Right lung (tissue), 5 donors: ENCODE results near the gene CCDC85C. TPM values are rescaled to one million over a fixed set of nuclear protein-coding genes. Genes with fewer than 3 reads are reported as not detected.

Experiments
- DNase-seq, 2 donors: peaks; one replicate each; pipeline ENCODE4 v3.0.0-alpha.2; 2013
- polyA plus RNA-seq, 5 donors: library from polyadenylated mRNA; unstranded; fragments of 120-200 nt; gene quantifications; one replicate each; pipeline versions ENCODE4 v1.2.1 to v1.2.3, GENCODE V29; 2013; ENCODE audit warnings: inconsistent platforms in 1 of 5, low replicate concordance in 1 of 5; ENCODE audit not compliant: insufficient read length in 5 of 5, insufficient read depth in 1 of 5

The CCDC85C gene
- polyA plus RNA-seq, 5 donors = 6.4 to 17.5 (median 11.1) TPM

- DNase-seq = no peak
Observed at GRCh38 chr14:99608591-99608990, 4.6 kb upstream of the CCDC85C start.

DNA sequence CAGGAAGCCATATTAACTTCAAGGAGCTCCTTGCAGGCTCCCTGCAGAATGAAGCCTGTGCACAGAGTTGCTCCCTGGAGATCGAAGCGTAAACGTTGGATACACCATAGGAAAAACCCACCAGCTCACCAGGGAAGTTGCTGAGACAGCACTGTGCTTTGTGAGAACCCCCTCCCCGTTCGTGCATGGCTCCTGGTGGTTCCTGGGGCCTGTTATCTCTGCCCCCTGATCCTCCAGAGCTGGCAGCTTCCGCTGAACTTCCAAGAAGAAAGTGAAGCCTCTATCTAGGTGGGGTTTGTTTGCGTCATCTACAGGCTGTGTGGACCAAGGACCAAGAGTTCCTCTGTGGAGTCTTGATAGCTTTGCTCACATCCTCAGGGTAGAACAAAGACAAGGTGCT is 2.4 kb upstream of the CCDC85C start:
- no peak for DNase-seq

DNA sequence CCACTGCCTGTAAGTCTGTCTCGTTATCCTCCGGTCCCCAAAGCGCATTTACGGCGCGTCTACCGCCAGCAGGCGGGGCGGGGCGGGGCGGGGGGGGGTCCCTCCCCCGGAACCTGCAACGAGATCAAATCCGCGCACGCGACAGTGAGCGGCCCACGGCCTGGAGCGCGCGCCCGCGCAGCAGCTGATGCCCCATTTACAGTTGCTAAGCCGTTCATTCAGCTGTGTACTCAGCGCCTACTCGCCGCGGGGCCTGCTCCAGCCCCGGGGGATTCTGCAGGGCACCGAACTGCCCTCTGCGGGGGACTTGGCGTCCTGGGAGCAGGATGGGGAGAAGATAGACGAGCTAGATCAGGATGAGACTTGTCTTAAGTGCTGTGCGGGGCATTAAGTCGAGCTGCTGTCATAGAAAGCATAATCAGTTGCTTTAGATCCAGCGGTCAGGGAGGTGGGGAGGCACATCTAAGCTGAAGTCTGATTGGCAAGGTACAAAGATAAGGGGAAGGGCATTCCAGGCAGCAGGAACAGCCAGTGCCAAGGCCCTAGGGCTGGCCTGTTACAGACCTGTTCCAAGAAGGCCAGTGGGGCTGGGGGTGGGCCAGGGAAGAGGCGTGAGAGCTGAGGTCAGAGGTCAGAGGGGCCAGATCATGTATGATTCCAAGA is 1.4 kb upstream of the CCDC85C start:
- DNase-seq = no peak

- no peak for DNase-seq
Observed at GRCh38 chr14:99604766-99605298, 825 bp upstream of the CCDC85C start.

GRCh38 chr14:99604278-99604765 is 315 bp upstream of the CCDC85C start:
- peak; percentile 95 to 96 for DNase-seq

DNA sequence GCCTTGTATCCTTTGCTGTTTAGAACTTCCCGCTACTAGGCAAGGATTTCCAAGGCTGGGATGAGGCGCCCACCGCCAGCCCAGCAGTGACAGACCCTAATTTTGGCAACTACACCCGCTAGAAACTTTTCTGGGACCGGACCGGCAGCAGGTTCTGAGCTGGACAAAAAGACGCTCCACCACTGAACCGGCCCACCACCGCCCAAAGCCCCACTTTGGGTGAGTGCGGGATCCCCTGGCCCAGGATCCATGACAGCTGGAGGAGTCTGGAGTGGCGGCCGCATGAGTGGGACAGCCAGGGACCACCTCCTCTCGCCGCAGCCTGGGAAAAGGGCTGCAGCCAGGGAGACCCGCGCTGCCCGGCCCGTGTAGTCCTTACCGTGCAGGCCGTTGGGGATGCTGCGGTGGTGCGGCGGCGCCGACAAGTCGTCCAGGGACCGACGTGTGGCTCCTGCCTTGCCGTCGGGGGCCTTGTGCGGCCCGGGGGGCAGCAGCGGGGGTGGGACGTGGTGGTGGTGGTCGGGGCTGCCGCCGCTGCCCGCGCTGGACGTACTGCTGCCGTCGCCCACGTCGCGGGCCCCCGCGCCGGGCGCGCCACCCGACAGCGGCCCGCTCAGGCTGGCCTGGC is 1.1 kb downstream of the CCDC85C start:
- DNase-seq = no peak

DNA sequence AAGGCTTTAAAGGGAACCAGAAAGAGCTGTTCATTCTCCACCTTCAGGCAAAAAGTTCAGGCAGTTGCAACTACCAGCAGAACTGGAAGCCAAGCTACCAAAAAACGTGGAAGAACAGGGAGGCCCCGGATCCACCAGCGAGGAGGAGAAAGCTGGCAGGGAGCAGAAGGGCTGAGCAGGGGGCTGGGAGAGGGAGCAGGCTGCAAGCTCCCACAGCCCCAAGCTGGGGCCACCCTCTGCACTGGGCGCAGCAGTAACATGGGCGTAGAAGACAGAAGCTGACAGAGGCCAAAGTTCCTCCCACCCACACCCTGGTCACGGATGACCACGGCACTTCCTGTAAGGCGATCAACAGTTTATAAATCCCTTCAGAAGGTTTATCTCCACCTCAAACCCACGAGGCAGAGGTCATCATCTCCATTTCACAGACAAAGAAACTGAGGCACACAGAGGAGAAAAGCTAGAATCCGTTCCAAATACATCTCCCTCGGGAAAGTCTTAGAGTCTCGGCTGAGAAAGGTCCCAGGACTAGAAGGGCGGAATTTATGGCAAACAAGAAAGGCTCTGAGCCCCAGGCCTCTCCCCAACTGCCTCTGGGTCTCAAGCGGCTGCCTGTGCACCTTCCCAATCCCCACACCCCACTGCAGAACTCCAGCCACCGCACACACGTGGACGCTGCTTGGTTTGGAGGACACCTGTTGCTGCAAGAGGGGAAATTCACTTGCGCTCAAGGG is 1.8 kb downstream of the CCDC85C start:
- no peak for DNase-seq

- no peak for DNase-seq
Observed at GRCh38 chr14:99601361-99601831, 2.6 kb downstream of the CCDC85C start.

GRCh38 chr14:99600232-99600888 is 3.6 kb downstream of the CCDC85C start:
- DNase-seq = no peak

- no peak for DNase-seq
Observed at GRCh38 chr14:99599393-99599792, 4.6 kb downstream of the CCDC85C start.

DNA sequence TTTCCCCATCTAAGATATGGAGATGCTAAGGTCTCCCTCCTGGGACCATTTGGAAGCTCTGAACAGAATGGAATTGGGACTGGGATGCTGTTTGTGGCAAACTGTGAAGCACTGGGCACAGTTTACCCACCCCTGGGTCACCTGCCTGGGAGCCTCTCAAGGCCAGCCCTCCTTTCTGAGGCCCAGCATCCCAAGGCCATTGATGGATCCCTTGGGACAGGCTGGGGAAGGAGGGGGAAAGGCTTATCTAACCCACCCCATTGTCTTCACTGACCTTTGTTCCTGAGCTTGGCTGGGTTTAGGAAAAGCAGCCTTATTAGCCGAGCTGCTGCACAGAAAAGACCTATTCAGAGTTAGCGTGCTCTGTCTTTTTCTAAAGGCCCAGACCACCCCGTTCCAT is 5.2 kb downstream of the CCDC85C start:
- no peak for DNase-seq

GRCh38 chr14:99597911-99598600 is 6.0 kb downstream of the CCDC85C start:
- DNase-seq = no peak

DNA sequence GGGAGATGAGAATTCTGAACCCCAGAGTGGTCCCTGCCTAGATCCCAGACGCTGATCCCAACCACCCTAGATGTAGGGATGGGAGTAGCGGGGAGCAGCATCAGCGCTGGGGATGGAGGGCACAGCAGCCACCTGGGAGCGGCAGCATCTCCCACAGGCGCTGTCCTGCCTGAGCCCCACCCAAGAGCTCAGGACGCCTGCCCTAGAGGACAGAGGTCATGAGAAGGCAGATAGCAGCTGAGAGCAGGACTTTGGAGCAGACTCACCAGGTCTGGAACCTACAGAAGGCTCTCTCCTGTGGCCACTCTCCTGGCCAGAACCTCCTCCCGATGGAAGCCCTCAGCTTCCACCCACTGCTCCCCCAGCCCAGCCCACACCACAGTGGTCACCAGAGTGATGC is 7.2 kb downstream of the CCDC85C start:
- DNase-seq = no peak

DNA sequence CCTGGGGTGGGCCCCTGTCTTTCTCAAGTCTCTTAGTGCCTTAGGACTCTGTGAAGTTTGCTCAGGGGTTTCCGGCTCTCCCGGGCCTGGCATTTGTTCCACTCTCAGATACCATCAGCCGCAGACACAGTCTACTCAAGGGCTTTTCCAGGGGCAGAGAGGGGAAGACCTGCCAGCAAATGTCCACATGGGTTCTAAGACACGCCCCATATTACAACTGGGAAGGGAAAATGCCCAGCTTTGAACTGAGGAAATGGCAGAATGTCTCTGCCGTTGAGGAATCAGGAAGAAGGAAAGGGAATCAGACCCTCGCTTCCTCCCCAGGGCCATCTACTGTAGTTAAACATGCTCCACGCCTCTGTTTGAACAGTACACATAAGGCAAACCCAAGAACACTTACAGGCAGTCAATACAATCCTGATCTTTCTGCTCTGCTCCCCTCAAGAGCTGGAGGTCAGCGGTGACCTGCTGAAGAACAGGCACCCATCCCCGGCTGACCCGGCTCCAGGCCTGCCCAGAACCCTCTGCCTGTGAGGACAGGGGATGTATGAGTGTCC is 7.9 kb downstream of the CCDC85C start:
- DNase-seq = no peak

- DNase-seq = no peak
Observed at GRCh38 chr14:99595524-99595923, 8.5 kb downstream of the CCDC85C start.

DNA sequence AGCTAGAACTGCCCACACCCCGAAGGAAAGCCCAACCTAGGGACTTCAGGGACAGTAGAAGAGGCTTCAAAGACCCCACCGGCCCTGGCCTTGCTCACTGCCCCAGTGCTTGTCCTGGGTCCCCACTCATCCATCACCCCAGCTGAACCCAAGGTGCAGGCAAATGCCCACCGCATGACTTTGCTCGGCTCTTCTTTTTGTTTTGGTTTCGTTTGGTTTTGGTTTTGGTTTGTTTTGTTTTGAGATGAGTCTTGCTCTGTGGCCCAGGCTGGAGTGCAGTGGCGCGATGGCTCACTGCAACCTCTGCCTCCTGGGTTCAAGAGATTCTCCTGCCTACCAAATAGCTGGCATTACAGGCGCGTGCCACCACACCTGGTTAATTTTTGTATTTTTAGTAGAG is 9.0 kb downstream of the CCDC85C start:
- no peak for DNase-seq

DNA sequence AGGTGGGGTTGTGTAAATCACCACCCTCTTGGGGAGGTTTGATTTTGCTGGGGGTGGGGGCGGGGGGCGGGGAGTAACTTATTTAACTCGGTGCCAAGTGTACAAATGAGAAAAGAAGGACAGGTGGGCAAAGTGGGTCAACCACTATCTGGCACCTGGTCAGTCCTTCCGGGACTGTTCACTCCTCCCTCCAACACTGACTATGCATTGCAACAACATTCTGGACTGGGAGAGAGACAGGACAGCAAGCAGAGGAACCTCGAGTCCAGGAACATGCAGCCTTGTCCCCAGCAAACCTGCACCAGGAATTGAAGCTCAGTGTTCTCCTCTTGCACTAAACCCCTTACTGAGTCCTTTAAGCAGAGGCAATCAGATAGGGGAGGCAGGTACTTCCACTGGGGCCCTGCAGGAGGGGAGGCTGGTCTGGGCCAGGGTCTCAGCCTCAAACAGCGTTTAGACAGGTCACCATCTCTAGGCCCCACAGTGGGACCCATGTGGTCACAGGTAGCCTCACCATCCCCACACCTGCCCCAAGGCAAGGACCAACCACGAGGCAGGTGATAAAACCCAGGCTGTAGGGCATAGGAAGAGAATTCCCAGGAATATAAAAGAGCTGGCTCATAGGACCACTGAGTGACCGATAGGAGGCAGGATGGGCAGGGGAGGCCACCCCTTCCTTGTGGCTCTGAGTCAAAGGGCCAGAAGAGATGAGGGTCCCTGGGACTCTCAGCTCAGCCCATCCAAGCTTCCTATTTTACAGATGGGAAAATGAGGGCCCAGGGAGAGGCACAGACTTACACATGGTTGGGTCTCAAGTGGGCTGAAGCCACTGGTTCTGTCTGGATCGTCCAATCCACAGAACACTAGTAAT is 9.8 kb downstream of the CCDC85C start:
- no peak for DNase-seq

DNA sequence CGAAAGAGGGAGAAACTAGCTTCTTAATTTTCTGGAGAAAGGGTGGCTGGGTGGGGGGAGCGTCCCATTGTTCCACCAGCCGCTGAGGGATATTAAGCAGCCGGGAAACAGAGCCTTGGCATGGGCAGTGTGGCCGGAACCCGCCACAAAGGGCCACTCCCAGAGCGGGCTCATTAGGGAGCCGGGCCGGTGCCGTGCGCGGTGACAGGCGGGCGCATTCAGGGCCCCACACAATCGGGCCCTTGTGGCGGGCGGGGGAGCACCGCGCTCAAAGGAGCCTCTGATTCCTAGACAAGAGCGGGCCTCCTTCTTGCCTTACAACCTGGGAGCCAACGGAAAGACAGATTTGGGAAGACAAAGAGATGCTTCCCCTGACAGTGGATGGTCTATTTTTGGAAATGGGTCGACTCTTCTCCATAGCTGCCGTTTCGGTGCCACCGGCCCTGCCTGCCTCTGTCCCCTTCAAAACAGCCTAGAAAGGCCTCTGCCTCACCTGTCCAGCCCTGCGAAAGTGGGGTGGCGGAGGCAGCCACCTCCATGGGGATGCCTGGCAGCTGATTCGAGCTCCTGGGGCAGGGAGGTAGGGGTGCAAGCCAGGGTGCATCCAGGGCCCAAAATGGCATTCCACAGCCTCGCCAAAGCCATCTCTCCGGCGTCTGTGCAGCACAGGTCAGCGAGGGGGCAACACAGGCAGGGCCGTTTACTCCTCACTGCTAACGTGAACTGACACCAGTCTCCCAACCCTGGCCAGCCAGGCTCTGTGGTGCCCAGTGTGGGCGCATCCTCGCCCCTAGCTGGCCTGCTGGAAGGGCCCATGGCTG is 10.9 kb downstream of the CCDC85C start:
- no peak for DNase-seq

GRCh38 chr14:99592394-99592793 is 11.6 kb downstream of the CCDC85C start:
- no peak for DNase-seq
